Heart left ventricle (tissue), 13 donors: ENCODE data around the gene YES1.

Experiments used
- CTCF ChIP-seq, 12 donors: fragments of 200-600 bp; sonication (generic) in 4 of 12; IDR thresholded peaks; one replicate each; pipeline versions ENCODE4 v1.5.0 to v1.8.0; 2018 to 2022; ENCODE audit warnings: antibody characterized with exemption in 12 of 12, mild to moderate bottlenecking in 5 of 12
- POLR2A ChIP-seq, 2 donors: fragments of 450-650 bp; IDR thresholded peaks; one replicate each; pipeline ENCODE4 v1.6.1; 2017; ENCODE audit warnings: antibody characterized with exemption in 2 of 2, mild to moderate bottlenecking in 2 of 2, moderate library complexity in 2 of 2
- donor health status: ischemic (EF 13 %, LVEDD 7.1; RV severe dilation, severe dysfunction).
- donor health status: DM: no; HTN: yes; CAD: no.
- donor health status: DM: no; HTN: no; CAD: no.
- donor health status: ischemic (EF 25% LVEDD 6.9; RV normal size, moderate dysfunction).
- donor health status: ischemic (EF 25% LVEDD 5.7; RV mildly dilated, moderate dysfunction).
- donor health status: ischemic (EF 35%, LVEDD 5.7; RV mildly dilated, moderate dysfunction).
- donor health status: nonischemic (EF 11% LVEDD 7.7; RV severe dilation, severe dysfunction).
- donor health status: DM: yes; HTN: yes; CAD: no.
- donor health status: PGD.
- donor health status: ischemic (EF 29% LVEDD 5.4; RV normal size, mild dysfunction).
- donor health status: nonischemic (EF 23%, LVEDD 6.1; RV moderate dilation, normal function).

- TF ChIP-seq CTCF (IDR thresholded peaks at IDR 0.05) (no peak), POLR2A (IDR thresholded peaks at IDR 0.05) (no peak)
Measured at GRCh38 chr18:848062-848861, 36.2 kb upstream of the YES1 start.
